ENCODE results near the gene RPL23.

- TF ChIP-seq CTCF (IDR thresholded peaks at IDR 0.05) (no peak), POLR2A (IDR thresholded peaks at IDR 0.05) (no peak)
These were observed 40.8 kb upstream of the RPL23 start for GRCh38 chr17:38894276-38894675.
